Measurements from ENCODE around the gene SWT1.
"Not testable (repeated sequence)": the region's sequence is repeated elsewhere in the genome, so short reads cannot be mapped to it uniquely, and the experiment has no call there.

Gene SWT1

GRCh38 chr1:185251928-185252327 lies 95.0 kb downstream of the SWT1 start:
- not testable (repeated sequence) for DNase-seq (ENCODE audit: low read depth)

- DNase-seq (ENCODE audit: low read depth): not testable (repeated sequence)
Measured at GRCh38 chr1:185252404-185252803, 95.4 kb downstream of the SWT1 start.

- not testable (repeated sequence) for DNase-seq (ENCODE audit: low read depth)
Measured at GRCh38 chr1:185255595-185255994, 98.6 kb downstream of the SWT1 start.

GRCh38 chr1:185257116-185257949 lies 100.4 kb downstream of the SWT1 start:
- DNase-seq (ENCODE audit: low read depth): not testable (repeated sequence)

- peak; percentile 52 for DNase-seq (ENCODE audit: low read depth)
Measured at GRCh38 chr1:185257950-185258208, 100.9 kb downstream of the SWT1 start.

GRCh38 chr1:185258676-185259075 lies 101.7 kb downstream of the SWT1 start:
- DNase-seq (ENCODE audit: low read depth): no peak

- DNase-seq (ENCODE audit: low read depth): no peak
Measured at GRCh38 chr1:185260611-185261010, 103.6 kb downstream of the SWT1 start.

- no peak for DNase-seq (ENCODE audit: low read depth)
Measured at GRCh38 chr1:185262151-185262550, 105.2 kb downstream of the SWT1 start.

GRCh38 chr1:185263292-185263691 lies 106.3 kb downstream of the SWT1 start:
- DNase-seq (ENCODE audit: low read depth): no peak

- DNase-seq (ENCODE audit: low read depth): no peak
Measured at GRCh38 chr1:185263780-185264179, 106.8 kb downstream of the SWT1 start.

GRCh38 chr1:185265314-185265713 lies 108.3 kb downstream of the SWT1 start:
- DNase-seq (ENCODE audit: low read depth): no peak

GRCh38 chr1:185267301-185267700 lies 110.3 kb downstream of the SWT1 start:
- no peak for DNase-seq (ENCODE audit: low read depth)

- no peak for DNase-seq (ENCODE audit: low read depth)
Measured at GRCh38 chr1:185267701-185268100, 110.7 kb downstream of the SWT1 start.

GRCh38 chr1:185268352-185268751 lies 111.4 kb downstream of the SWT1 start:
- no peak for DNase-seq (ENCODE audit: low read depth)

GRCh38 chr1:185271921-185272320 lies 115.0 kb downstream of the SWT1 start:
- DNase-seq (ENCODE audit: low read depth): no peak

- DNase-seq (ENCODE audit: low read depth): peak; percentile 56
Measured at GRCh38 chr1:185279571-185279970, 122.6 kb downstream of the SWT1 start.

GRCh38 chr1:185280589-185280988 lies 123.6 kb downstream of the SWT1 start:
- DNase-seq (ENCODE audit: low read depth): no peak

- DNase-seq (ENCODE audit: low read depth): peak; percentile 16
Measured at GRCh38 chr1:185281245-185281644, 124.3 kb downstream of the SWT1 start.

- DNase-seq (ENCODE audit: low read depth): no peak
Measured at GRCh38 chr1:185284116-185284515, 127.1 kb downstream of the SWT1 start.

GRCh38 chr1:185284533-185285276 lies 127.7 kb downstream of the SWT1 start:
- DNase-seq (ENCODE audit: low read depth): peak; percentile 56

GRCh38 chr1:185287451-185287850 lies 130.5 kb downstream of the SWT1 start:
- no peak for DNase-seq (ENCODE audit: low read depth)

- no peak for DNase-seq (ENCODE audit: low read depth)
Measured at GRCh38 chr1:185288435-185288834, 131.5 kb downstream of the SWT1 start.

- no peak for DNase-seq (ENCODE audit: low read depth)
Measured at GRCh38 chr1:185289880-185290279, 132.9 kb downstream of the SWT1 start.

- DNase-seq (ENCODE audit: low read depth): no peak
Measured at GRCh38 chr1:185291159-185291558, 134.2 kb downstream of the SWT1 start.
